H1 (cell line): ENCODE data around the gene MYL2. TPM values are rescaled to one million over a fixed set of nuclear protein-coding genes. Genes with fewer than 3 reads are reported as not detected.

ENCODE experiments used
- HDAC2 ChIP-seq, 2 experiments: fragments of 300-600 bp in 1 of 2; sonication (generic) in 1 of 2; IDR thresholded peaks; 2 replicates each; pipeline ENCODE4 v1.6.1; 2011 to 2012; ENCODE audit warnings: low read depth in 2 of 2, low read length in 2 of 2, mild to moderate bottlenecking in 2 of 2, moderate library complexity in 2 of 2, borderline replicate concordance in 1 of 2, inconsistent platforms in 1 of 2
- POU5F1 ChIP-seq: IDR thresholded peaks from 2 replicates; pipeline ENCODE4 v1.6.1; 2011; ENCODE audit warnings: low read depth, mild to moderate bottlenecking, low read length, moderate library complexity
- SP1 ChIP-seq: IDR thresholded peaks from 2 replicates; pipeline ENCODE4 v1.6.1; 2011; ENCODE audit warnings: low read depth, low read length
- polyA plus RNA-seq, 7 experiments: library from polyadenylated mRNA; depleted of rRNA in 3 of 7; stranded (reverse) in 5 of 7; unstranded in 2 of 7; fragments of >200 nt in 5 of 7; fragments of 200-250 nt in 2 of 7; gene quantifications; 1 replicate in 5 of 7; 2 replicates in 1 of 7; 4 replicates in 1 of 7; pipeline versions ENCODE4 v1.2.1 to v1.2.3, GENCODE V29; 2011 to 2013; ENCODE audit warnings: missing spikeins in 2 of 7, mixed read lengths in 2 of 7
- total RNA-seq: library from RNA; stranded (reverse); fragmentation: NEBNext Ultra II Directional; extraction: Animal tissue kit (Norgen Biotek cat#: 25700); gene quantifications from 2 replicates; pipeline ENCODE4 v1.2.1, GENCODE V29; 2021

Gene MYL2
- total and polyA plus RNA-seq, 2 of the 8 experiments (the other 6 are each of a cell fraction or from before 2014, with no cell fraction given), result not detected

DNA sequence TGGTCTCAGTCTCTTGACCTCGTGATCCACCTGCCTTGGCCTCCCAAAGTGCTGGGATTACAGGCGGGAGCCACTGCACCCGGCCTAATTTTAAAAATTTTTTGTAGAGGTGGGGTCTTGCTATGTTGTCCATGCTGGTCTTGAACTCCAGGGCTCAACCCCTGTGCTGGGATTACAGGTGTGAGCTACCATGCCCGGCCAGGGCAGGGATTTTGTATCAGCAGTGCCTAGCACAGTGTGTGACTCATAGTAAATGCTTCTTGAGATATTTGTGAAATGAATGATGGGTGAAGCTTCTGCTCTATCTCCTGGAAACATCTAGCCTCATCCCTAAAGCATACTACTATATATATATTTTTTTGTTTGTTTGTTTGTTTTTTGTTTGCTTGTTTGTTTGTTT is 37.1 kb downstream of the MYL2 start (continued):
- TF ChIP-seq HDAC2 (IDR thresholded peaks at IDR 0.05; ENCODE audit: borderline replicate concordance in 1 of 2, low read depth in 2 of 2, low read length in 2 of 2), result no peak
- no peak for TF ChIP-seq POU5F1
- no peak for TF ChIP-seq SP1
